Nephron progenitor cell (in vitro differentiated cells): ENCODE measurements around the gene CLK3.

ENCODE experiments used
- DNase-seq: peaks from one replicate; pipeline ENCODE4 v3.0.0; 2021
- H3K27ac Mint-ChIP-seq: 2 replicates; pipeline ENCODE4 v1.8.0; 2021; ENCODE audit warnings: mild to moderate bottlenecking, moderate library complexity, mixed read lengths
- H3K27me3 Mint-ChIP-seq: 2 replicates; pipeline ENCODE4 v1.8.0; 2021; ENCODE audit warnings: mild to moderate bottlenecking, low read depth, mixed read lengths; ENCODE audit not compliant: poor library complexity
- H3K36me3 Mint-ChIP-seq: 2 replicates; pipeline ENCODE4 v1.8.0; 2021; ENCODE audit warnings: low read depth, mixed read lengths
- H3K4me1 Mint-ChIP-seq: 2 replicates; pipeline ENCODE4 v1.8.0; 2021; ENCODE audit warnings: mixed read lengths
- H3K4me3 Mint-ChIP-seq: 2 replicates; pipeline ENCODE4 v1.8.0; 2021; ENCODE audit warnings: mild to moderate bottlenecking, moderate library complexity, mixed read lengths
- H3K9me3 Mint-ChIP-seq: 2 replicates; pipeline ENCODE4 v1.8.0; 2021; ENCODE audit warnings: mild to moderate bottlenecking, moderate library complexity, mixed read lengths
- CTCF ChIP-seq: fragments of 200-600 bp; sonication (generic); IDR thresholded peaks from 2 replicates; pipeline ENCODE4 v1.5.0; 2021; ENCODE audit warnings: antibody characterized with exemption

Gene CLK3

GRCh38 chr15:74598126-74598842 lies 17.4 kb upstream of the CLK3 start:
- H3K4me1 Mint-ChIP-seq: peaks cover 46% of the 10 kb centered on the region
- H3K9me3 Mint-ChIP-seq: no peaks in the 10 kb centered on the region
- peaks cover 5% of the 10 kb centered on the region for H3K27me3 Mint-ChIP-seq
- peak overlapping the region; percentile 78 for H3K4me3 Mint-ChIP-seq
- peaks cover 39% of the 10 kb centered on the region for H3K36me3 Mint-ChIP-seq
- peak; percentile 74 for DNase-seq
- no peak for TF ChIP-seq CTCF
- peak overlapping the region; percentile 98 for H3K27ac Mint-ChIP-seq

- no peak overlapping the region for H3K27ac Mint-ChIP-seq
- H3K4me1 Mint-ChIP-seq: peaks cover 46% of the 10 kb centered on the region
- H3K36me3 Mint-ChIP-seq: peaks cover 31% of the 10 kb centered on the region
- H3K27me3 Mint-ChIP-seq: peaks cover 5% of the 10 kb centered on the region
- no peak for DNase-seq
- H3K9me3 Mint-ChIP-seq: no peaks in the 10 kb centered on the region
- no peak overlapping the region for H3K4me3 Mint-ChIP-seq
- no peak for TF ChIP-seq CTCF
These were observed 16.5 kb upstream of the CLK3 start for GRCh38 chr15:74599156-74599555.

- DNase-seq: no peak
- peaks cover 9% of the 10 kb centered on the region for H3K27me3 Mint-ChIP-seq
- H3K27ac Mint-ChIP-seq: no peak overlapping the region
- no peak for TF ChIP-seq CTCF
- peaks cover 5% of the 10 kb centered on the region for H3K36me3 Mint-ChIP-seq
- H3K4me3 Mint-ChIP-seq: no peak overlapping the region
- H3K4me1 Mint-ChIP-seq: peaks cover 23% of the 10 kb centered on the region
- no peaks in the 10 kb centered on the region for H3K9me3 Mint-ChIP-seq
These were observed 12.4 kb upstream of the CLK3 start for GRCh38 chr15:74603026-74603788.

- Mint-ChIP-seq H3K4me1 (peaks cover 21% of the 10 kb centered on the region), H3K4me3 (no peak overlapping the region), H3K27me3 (peaks cover 4% of the 10 kb centered on the region), H3K27ac (no peak overlapping the region), H3K9me3 (no peaks in the 10 kb centered on the region), H3K36me3 (no peaks in the 10 kb centered on the region)
- TF ChIP-seq CTCF: no peak
- no peak for DNase-seq
These were observed 11.6 kb upstream of the CLK3 start for GRCh38 chr15:74603789-74604705.

- Mint-ChIP-seq H3K27ac (no peak overlapping the region), H3K9me3 (no peaks in the 10 kb centered on the region), H3K4me3 (no peak overlapping the region), H3K36me3 (no peaks in the 10 kb centered on the region), H3K27me3 (peaks cover 4% of the 10 kb centered on the region), H3K4me1 (peaks cover 27% of the 10 kb centered on the region)
- DNase-seq: no peak
- TF ChIP-seq CTCF: no peak
These were observed 10.4 kb upstream of the CLK3 start for GRCh38 chr15:74604983-74605794.
